ENCODE data around the gene KCNA4. TPM values are rescaled to one million over a fixed set of nuclear protein-coding genes. Genes with fewer than 3 reads are reported as not detected.
"Not testable (repeated sequence)": the region's sequence is repeated elsewhere in the genome, so short reads cannot be mapped to it uniquely, and the experiment has no call there.

Gene KCNA4
- total and polyA plus RNA-seq, 2 of the 4 experiments (the other 2 are of a cell fraction): not detected

- H3K4ac ChIP-seq (ENCODE audit: low read depth, low read length); H4K5ac ChIP-seq (ENCODE audit: low read depth, low read length); H3K4me3 ChIP-seq (ENCODE audit: insufficient read depth, low read depth, low read length); H3K56ac ChIP-seq (ENCODE audit: extremely low read depth, insufficient read depth, low read length); POLR2A ChIA-PET (ENCODE audit: unreplicated experiment); H4K20me1 ChIP-seq (ENCODE audit: insufficient read depth, low read length); H4K8ac ChIP-seq (ENCODE audit: low read depth in 2 of 2, low read length in 2 of 2); H3K9me1 ChIP-seq (ENCODE audit: insufficient read depth, low read length); H2BK20ac ChIP-seq (ENCODE audit: low read depth, low read length); H3K27me3 ChIP-seq (ENCODE audit: control insufficient read depth, insufficient read depth, low read length); H3K79me1 ChIP-seq (ENCODE audit: low read depth in 1 of 2, low read length in 2 of 2); H3K36me3 ChIP-seq (ENCODE audit: control insufficient read depth, insufficient read depth, low read length); H2AK9ac ChIP-seq (replicated peaks; ENCODE audit: low read depth, low read length, poor library complexity); in situ Hi-C loops (cut with MboI; ENCODE audit: low sequenced_read_pairs); CTCF ChIA-PET; H2BK120ac ChIP-seq (ENCODE audit: low read depth, low read length); H2AK5ac ChIP-seq (ENCODE audit: low read depth, low read length); BruUV-seq (replicated peaks); H3K4me1 ChIP-seq (ENCODE audit: control insufficient read depth, insufficient read depth, low read length); H3K14ac ChIP-seq (replicated peaks; ENCODE audit: low read depth, low read length); H3K9ac ChIP-seq (ENCODE audit: low read depth, low read length); H3K4me2 ChIP-seq (ENCODE audit: low read depth, low read length); H2AFZ ChIP-seq (replicated peaks; ENCODE audit: low read length, poor library complexity); H2BK5ac ChIP-seq (ENCODE audit: low read depth, low read length, poor library complexity, severe bottlenecking); DNase-seq; intact Hi-C loops (cut with micrococcal nuclease); H3K18ac ChIP-seq (ENCODE audit: low read depth, low read length); dilution Hi-C loops (cut with HindIII; ENCODE audit: low sequenced_read_pairs, unreplicated experiment); H3K27ac ChIP-seq (ENCODE audit: insufficient read depth, low read length); H3K23ac ChIP-seq (ENCODE audit: low read depth, low read length); H4K91ac ChIP-seq (ENCODE audit: insufficient read depth, low read depth, low read length); H2BK15ac ChIP-seq (ENCODE audit: low read depth, low read length); H3K9me3 ChIP-seq (ENCODE audit: control insufficient read depth, insufficient read depth, low read length); ATAC-seq (ENCODE audit: low read depth): not testable (repeated sequence)
- no CpG with 5 or more reads among the region's 4 CpGs for WGBS, 2 experiments (ENCODE audit: extremely low coverage in 2 of 2, insufficient read length in 1 of 2)
Observed at GRCh38 chr11:30034746-30035145, 17.9 kb upstream of the KCNA4 start.

GRCh38 chr11:30034166-30034565 lies 17.3 kb upstream of the KCNA4 start:
- dilution Hi-C loops (cut with HindIII; ENCODE audit: low sequenced_read_pairs, unreplicated experiment); H4K91ac ChIP-seq (ENCODE audit: insufficient read depth, low read depth, low read length); H3K56ac ChIP-seq (ENCODE audit: extremely low read depth, insufficient read depth, low read length); H2AFZ ChIP-seq (replicated peaks; ENCODE audit: low read length, poor library complexity); H3K9me1 ChIP-seq (ENCODE audit: insufficient read depth, low read length); H3K4me3 ChIP-seq (ENCODE audit: insufficient read depth, low read depth, low read length); H3K9ac ChIP-seq (ENCODE audit: low read depth, low read length); H3K27me3 ChIP-seq (ENCODE audit: control insufficient read depth, insufficient read depth, low read length); H2BK5ac ChIP-seq (ENCODE audit: low read depth, low read length, poor library complexity, severe bottlenecking); H3K14ac ChIP-seq (replicated peaks; ENCODE audit: low read depth, low read length); H2AK9ac ChIP-seq (replicated peaks; ENCODE audit: low read depth, low read length, poor library complexity); H4K8ac ChIP-seq (ENCODE audit: low read depth in 2 of 2, low read length in 2 of 2); DNase-seq; H3K18ac ChIP-seq (ENCODE audit: low read depth, low read length); H3K9me3 ChIP-seq (ENCODE audit: control insufficient read depth, insufficient read depth, low read length); intact Hi-C loops (cut with micrococcal nuclease); H3K36me3 ChIP-seq (ENCODE audit: control insufficient read depth, insufficient read depth, low read length); H4K20me1 ChIP-seq (ENCODE audit: insufficient read depth, low read length); H3K4me2 ChIP-seq (ENCODE audit: low read depth, low read length); ATAC-seq (ENCODE audit: low read depth); H4K5ac ChIP-seq (ENCODE audit: low read depth, low read length); BruUV-seq (replicated peaks); H2BK120ac ChIP-seq (ENCODE audit: low read depth, low read length); H3K27ac ChIP-seq (ENCODE audit: insufficient read depth, low read length); POLR2A ChIA-PET (ENCODE audit: unreplicated experiment); H3K4me1 ChIP-seq (ENCODE audit: control insufficient read depth, insufficient read depth, low read length); H3K23ac ChIP-seq (ENCODE audit: low read depth, low read length); H3K79me1 ChIP-seq (ENCODE audit: low read depth in 1 of 2, low read length in 2 of 2); CTCF ChIA-PET; in situ Hi-C loops (cut with MboI; ENCODE audit: low sequenced_read_pairs); H2AK5ac ChIP-seq (ENCODE audit: low read depth, low read length); H2BK20ac ChIP-seq (ENCODE audit: low read depth, low read length); H3K4ac ChIP-seq (ENCODE audit: low read depth, low read length); H2BK15ac ChIP-seq (ENCODE audit: low read depth, low read length): not testable (repeated sequence)

All from IMR-90 (cell line).